ENCODE data around the gene ABCC1.

Gene ABCC1

DNA sequence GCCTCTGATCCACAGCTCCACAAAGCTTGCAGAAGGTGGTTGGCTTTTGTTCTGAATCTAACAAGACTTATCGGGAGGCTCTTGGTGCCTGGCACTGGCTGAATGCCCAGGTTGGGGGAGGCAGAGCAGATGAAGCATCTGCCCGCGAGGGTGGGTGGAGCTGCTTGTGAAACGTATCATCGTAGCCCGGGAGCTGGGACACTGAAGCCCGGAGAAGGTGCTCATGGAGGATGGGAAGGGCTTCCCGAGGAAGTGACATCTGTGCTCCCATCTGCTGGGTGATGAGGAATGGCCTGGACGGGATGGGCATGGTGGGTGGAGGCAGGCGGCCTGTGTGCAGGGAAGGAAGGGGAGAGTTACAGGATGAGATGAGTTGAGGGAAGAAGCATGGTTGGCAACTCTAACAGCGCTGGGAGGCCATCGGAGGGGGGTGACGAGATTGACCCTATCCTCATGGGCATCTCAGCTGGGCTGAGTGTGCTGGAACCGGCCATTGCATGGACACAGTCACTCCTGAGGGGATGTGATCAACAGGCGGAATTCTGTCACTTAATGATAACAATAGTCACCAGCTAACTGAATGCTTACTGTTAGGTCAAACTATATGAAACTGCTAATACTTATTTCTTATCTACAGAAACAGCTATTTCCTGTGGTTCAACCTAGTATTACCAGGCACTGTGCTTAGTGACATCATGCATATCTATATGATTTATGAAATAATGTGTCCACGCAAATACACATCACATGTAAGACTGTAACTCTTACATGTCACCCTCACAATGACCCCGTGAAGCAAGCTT, 171.2 kb downstream of the ABCC1 start:
- Histone ChIP-seq H2AFZ (ENCODE audit: insufficient read depth, low read length, poor library complexity) (no peak overlapping the region), H2BK5ac (ENCODE audit: low read depth, low read length, poor library complexity) (no peak overlapping the region), H3K9ac (ENCODE audit: low read length) (no peak overlapping the region), H3K4me3 (ENCODE audit: low read depth, low read length) (no peak overlapping the region), H2BK120ac (ENCODE audit: insufficient read depth, low read length, poor library complexity) (no peak overlapping the region), H3K4ac (ENCODE audit: low read depth, low read length) (no peak overlapping the region), H3K14ac (ENCODE audit: low read length) (no peak overlapping the region), H3K4me2 (ENCODE audit: low read length) (no peak overlapping the region), H3K4me1 (ENCODE audit: control insufficient read depth in 1 of 2, insufficient read depth in 2 of 2, low read length in 2 of 2) (no peaks in the 10 kb centered on the region), H3K27me3 (ENCODE audit: insufficient read depth, low read length) (no peaks in the 10 kb centered on the region), H3K18ac (ENCODE audit: low read length) (no peak overlapping the region), H3K9me3 (ENCODE audit: insufficient read depth, low read depth, low read length) (peaks cover 4% of the 10 kb centered on the region), H3K79me2 (ENCODE audit: control insufficient read depth, insufficient read depth, low read length, poor library complexity) (no peaks in the 10 kb centered on the region), H3K79me1 (ENCODE audit: low read length) (no peaks in the 10 kb centered on the region), H4K12ac (ENCODE audit: low read depth, low read length) (no peak overlapping the region), H4K91ac (ENCODE audit: low read depth, low read length) (no peak overlapping the region), H3K27ac (ENCODE audit: low read depth, low read length) (no peak overlapping the region), H2BK12ac (ENCODE audit: low read length) (no peak overlapping the region), H4K8ac (ENCODE audit: low read depth, low read length) (no peak overlapping the region), H3K36me3 (ENCODE audit: control insufficient read depth in 1 of 2, insufficient read depth in 2 of 2, low read length in 2 of 2) (peaks cover 15 to 29% of the 10 kb centered on the region in 2 experiments), H2AK5ac (ENCODE audit: low read length) (no peak overlapping the region), H3K23ac (ENCODE audit: low read length) (no peak overlapping the region)
- no CpG with 5 or more reads among the region's 17 CpGs for WGBS (ENCODE audit: extremely low coverage, insufficient coverage, insufficient read length)
- DNase-seq = no peak

DNA sequence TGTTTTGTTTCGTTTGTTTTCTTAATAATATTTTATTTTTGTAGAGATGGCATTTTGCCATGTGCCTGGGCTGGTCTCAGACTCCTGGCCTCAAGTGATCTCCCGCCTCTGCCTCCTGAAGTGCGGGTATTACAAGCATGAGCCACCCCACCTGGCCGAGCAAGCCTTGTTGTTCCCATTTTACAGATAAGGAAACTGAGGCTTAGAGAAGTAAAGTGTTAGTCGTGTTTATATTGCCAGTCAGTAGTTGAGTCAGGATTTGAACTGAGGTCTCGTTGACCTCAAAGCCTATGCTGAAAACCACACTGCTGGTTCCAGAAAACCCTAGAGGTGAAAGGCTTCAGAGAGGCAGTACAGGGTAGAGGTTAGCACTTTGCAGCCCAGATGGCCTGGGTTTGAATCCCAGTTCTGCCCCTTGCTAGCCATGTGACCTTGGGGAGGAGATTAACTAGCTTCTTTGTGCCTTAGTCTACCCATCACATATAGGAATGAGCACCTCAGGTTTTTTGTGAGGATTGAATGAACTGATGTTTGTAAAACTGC, 171.8 kb downstream of the ABCC1 start:
- H2AFZ ChIP-seq (ENCODE audit: insufficient read depth, low read length, poor library complexity) = no peak overlapping the region
- H3K27ac ChIP-seq (ENCODE audit: low read depth, low read length) = no peak overlapping the region
- no peaks in the 10 kb centered on the region for H3K79me1 ChIP-seq (ENCODE audit: low read length)
- H3K23ac ChIP-seq (ENCODE audit: low read length) = no peak overlapping the region
- H3K4ac ChIP-seq (ENCODE audit: low read depth, low read length) = no peak overlapping the region
- no peak for DNase-seq
- H3K18ac ChIP-seq (ENCODE audit: low read length) = no peak overlapping the region
- peaks cover 4% of the 10 kb centered on the region for H3K9me3 ChIP-seq (ENCODE audit: insufficient read depth, low read depth, low read length)
- H3K27me3 ChIP-seq (ENCODE audit: insufficient read depth, low read length) = no peaks in the 10 kb centered on the region
- peaks cover 16 to 30% of the 10 kb centered on the region in 2 experiments for H3K36me3 ChIP-seq (ENCODE audit: control insufficient read depth in 1 of 2, insufficient read depth in 2 of 2, low read length in 2 of 2)
- H4K12ac ChIP-seq (ENCODE audit: low read depth, low read length) = no peak overlapping the region
- no peak overlapping the region for H2BK5ac ChIP-seq (ENCODE audit: low read depth, low read length, poor library complexity)
- WGBS (ENCODE audit: extremely low coverage, insufficient coverage, insufficient read length) = no CpG with 5 or more reads among the region's 6 CpGs
- H4K91ac ChIP-seq (ENCODE audit: low read depth, low read length) = no peak overlapping the region
- H4K8ac ChIP-seq (ENCODE audit: low read depth, low read length) = no peak overlapping the region
- no peak overlapping the region for H3K14ac ChIP-seq (ENCODE audit: low read length)
- H2AK5ac ChIP-seq (ENCODE audit: low read length) = no peak overlapping the region
- no peak overlapping the region for H3K9ac ChIP-seq (ENCODE audit: low read length)
- H3K4me1 ChIP-seq (ENCODE audit: control insufficient read depth in 1 of 2, insufficient read depth in 2 of 2, low read length in 2 of 2) = no peaks in the 10 kb centered on the region
- no peak overlapping the region for H2BK12ac ChIP-seq (ENCODE audit: low read length)
- H3K79me2 ChIP-seq (ENCODE audit: control insufficient read depth, insufficient read depth, low read length, poor library complexity) = no peaks in the 10 kb centered on the region
- no peak overlapping the region for H2BK120ac ChIP-seq (ENCODE audit: insufficient read depth, low read length, poor library complexity)
- H3K4me2 ChIP-seq (ENCODE audit: low read length) = no peak overlapping the region
- H3K4me3 ChIP-seq (ENCODE audit: low read depth, low read length) = no peak overlapping the region

DNA sequence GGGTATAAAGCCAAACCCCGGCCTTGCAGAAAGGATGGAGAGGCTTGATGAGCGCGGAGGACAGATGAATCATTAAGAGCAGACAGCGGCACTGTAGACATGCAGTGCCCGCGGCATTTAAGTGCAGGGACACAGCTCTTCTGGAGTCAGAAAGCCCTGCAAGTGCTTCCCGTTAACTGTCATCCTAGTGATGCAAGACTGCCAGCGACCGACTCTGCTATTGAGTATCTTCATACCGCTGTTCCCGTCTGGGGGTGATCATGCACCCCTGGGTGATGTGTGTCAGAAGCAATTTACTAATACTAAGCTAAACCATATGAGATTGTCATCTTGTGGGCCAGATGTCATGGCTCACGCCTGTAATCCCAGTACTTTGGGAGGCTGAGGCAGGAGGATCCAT, 172.8 kb downstream of the ABCC1 start:
- no peak overlapping the region for H2BK12ac ChIP-seq (ENCODE audit: low read length)
- no peak overlapping the region for H3K9ac ChIP-seq (ENCODE audit: low read length)
- H3K36me3 ChIP-seq (ENCODE audit: control insufficient read depth in 1 of 2, insufficient read depth in 2 of 2, low read length in 2 of 2) = peaks cover 16 to 29% of the 10 kb centered on the region in 2 experiments

DNA sequence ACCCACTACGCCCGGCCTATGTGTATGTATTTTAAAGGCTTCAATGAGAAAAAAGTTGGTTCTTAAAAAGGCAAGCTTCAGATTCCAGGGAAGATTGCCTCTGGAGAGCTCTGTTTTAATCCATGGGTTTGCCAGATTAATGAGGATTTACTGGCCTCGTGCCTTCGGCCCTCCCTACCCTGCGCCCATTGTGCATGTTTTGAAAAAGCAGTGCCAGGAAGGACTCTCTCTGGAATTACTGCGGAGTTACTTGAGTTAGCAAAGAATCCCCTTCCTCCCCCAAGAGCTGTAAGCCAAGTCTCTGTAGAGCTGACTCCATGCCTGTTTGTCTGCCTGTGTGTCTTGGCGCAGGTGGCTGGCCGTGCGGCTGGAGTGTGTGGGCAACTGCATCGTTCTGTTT, 175.0 kb downstream of the ABCC1 start:
- no peak overlapping the region for H3K27ac ChIP-seq (ENCODE audit: low read depth, low read length)
- H3K18ac ChIP-seq (ENCODE audit: low read length) = no peak overlapping the region
- H4K8ac ChIP-seq (ENCODE audit: low read depth, low read length) = no peak overlapping the region
- H4K12ac ChIP-seq (ENCODE audit: low read depth, low read length) = no peak overlapping the region
- DNase-seq = no peak
- H3K4me1 ChIP-seq (ENCODE audit: control insufficient read depth in 1 of 2, insufficient read depth in 2 of 2, low read length in 2 of 2) = no peaks in the 10 kb centered on the region
- H2AK5ac ChIP-seq (ENCODE audit: low read length) = no peak overlapping the region
- no peak overlapping the region for H2BK5ac ChIP-seq (ENCODE audit: low read depth, low read length, poor library complexity)
- H2BK120ac ChIP-seq (ENCODE audit: insufficient read depth, low read length, poor library complexity) = no peak overlapping the region
- no peak overlapping the region for H2BK12ac ChIP-seq (ENCODE audit: low read length)
- H4K91ac ChIP-seq (ENCODE audit: low read depth, low read length) = no peak overlapping the region
- peaks cover 16 to 22% of the 10 kb centered on the region in 2 experiments for H3K36me3 ChIP-seq (ENCODE audit: control insufficient read depth in 1 of 2, insufficient read depth in 2 of 2, low read length in 2 of 2)
- H3K14ac ChIP-seq (ENCODE audit: low read length) = no peak overlapping the region
- no peaks in the 10 kb centered on the region for H3K79me2 ChIP-seq (ENCODE audit: control insufficient read depth, insufficient read depth, low read length, poor library complexity)
- H3K4me2 ChIP-seq (ENCODE audit: low read length) = no peak overlapping the region
- H2AFZ ChIP-seq (ENCODE audit: insufficient read depth, low read length, poor library complexity) = no peak overlapping the region
- no CpG with 5 or more reads among the region's 10 CpGs for WGBS (ENCODE audit: extremely low coverage, insufficient coverage, insufficient read length)
- no peak overlapping the region for H3K9ac ChIP-seq (ENCODE audit: low read length)
- H3K4me3 ChIP-seq (ENCODE audit: low read depth, low read length) = no peak overlapping the region
- H3K9me3 ChIP-seq (ENCODE audit: insufficient read depth, low read depth, low read length) = peaks cover 4% of the 10 kb centered on the region
- H3K4ac ChIP-seq (ENCODE audit: low read depth, low read length) = no peak overlapping the region
- no peaks in the 10 kb centered on the region for H3K79me1 ChIP-seq (ENCODE audit: low read length)
- no peak overlapping the region for H3K23ac ChIP-seq (ENCODE audit: low read length)
- no peaks in the 10 kb centered on the region for H3K27me3 ChIP-seq (ENCODE audit: insufficient read depth, low read length)

More for the DNA sequence above, 172.8 kb downstream of the ABCC1 start:
- no peak overlapping the region for H3K27ac ChIP-seq (ENCODE audit: low read depth, low read length)
- DNase-seq = no peak
- H3K14ac ChIP-seq (ENCODE audit: low read length) = no peak overlapping the region
- H3K27me3 ChIP-seq (ENCODE audit: insufficient read depth, low read length) = no peaks in the 10 kb centered on the region
- H3K9me3 ChIP-seq (ENCODE audit: insufficient read depth, low read depth, low read length) = peaks cover 4% of the 10 kb centered on the region
- no peak overlapping the region for H3K18ac ChIP-seq (ENCODE audit: low read length)
- H3K23ac ChIP-seq (ENCODE audit: low read length) = no peak overlapping the region
- no peaks in the 10 kb centered on the region for H3K4me1 ChIP-seq (ENCODE audit: control insufficient read depth in 1 of 2, insufficient read depth in 2 of 2, low read length in 2 of 2)
- no peak overlapping the region for H3K4me3 ChIP-seq (ENCODE audit: low read depth, low read length)
- H4K8ac ChIP-seq (ENCODE audit: low read depth, low read length) = no peak overlapping the region
- H3K79me1 ChIP-seq (ENCODE audit: low read length) = no peaks in the 10 kb centered on the region
- no peaks in the 10 kb centered on the region for H3K79me2 ChIP-seq (ENCODE audit: control insufficient read depth, insufficient read depth, low read length, poor library complexity)
- no peak overlapping the region for H3K4ac ChIP-seq (ENCODE audit: low read depth, low read length)
- no peak overlapping the region for H4K91ac ChIP-seq (ENCODE audit: low read depth, low read length)
- no CpG with 5 or more reads among the region's 12 CpGs for WGBS (ENCODE audit: extremely low coverage, insufficient coverage, insufficient read length)
- H4K12ac ChIP-seq (ENCODE audit: low read depth, low read length) = no peak overlapping the region
- no peak overlapping the region for H3K4me2 ChIP-seq (ENCODE audit: low read length)
- no peak overlapping the region for H2AFZ ChIP-seq (ENCODE audit: insufficient read depth, low read length, poor library complexity)
- no peak overlapping the region for H2AK5ac ChIP-seq (ENCODE audit: low read length)
- no peak overlapping the region for H2BK120ac ChIP-seq (ENCODE audit: insufficient read depth, low read length, poor library complexity)
- H2BK5ac ChIP-seq (ENCODE audit: low read depth, low read length, poor library complexity) = no peak overlapping the region

Measured in trophoblast cell (in vitro differentiated cells and primary cell).